Kidney (tissue), 14 donors: ENCODE results near the gene NFKBIB. TPM values are rescaled to one million over a fixed set of nuclear protein-coding genes. Genes with fewer than 3 reads are reported as not detected.
A peak's percentile ranks its signal among the peaks of the same experiment; 100 is the strongest.
"Not testable (repeated sequence)": the region's sequence is repeated elsewhere in the genome, so short reads cannot be mapped to it uniquely, and the experiment has no call there.

Experiments
- DNase-seq, 5 donors: peaks; one replicate each; pipeline ENCODE4 v3.0.0-alpha.2; 2013 to 2020
- FAIRE-seq: peaks from 2 replicates; lab custom pipeline; 2012; peaks lifted over from hg19 to GRCh38; lab: Jason Lieb, UNC
- H3K27ac ChIP-seq, 2 donors: one replicate each; pipeline ENCODE4 v1.7.0; 2013; ENCODE audit warnings: low read depth in 2 of 2, low read length in 2 of 2, inconsistent platforms in 1 of 2
- H3K27me3 ChIP-seq: one replicate; pipeline ENCODE4 v1.7.1; 2013; ENCODE audit warnings: low read length, inconsistent platforms; ENCODE audit not compliant: control insufficient read depth, insufficient read depth
- H3K36me3 ChIP-seq, 3 donors: one replicate each; pipeline versions ENCODE4 v1.7.0 to v1.7.1; 2013; ENCODE audit warnings: low read length in 3 of 3, control low read depth in 1 of 3, inconsistent platforms in 1 of 3; ENCODE audit not compliant: insufficient read depth in 3 of 3, control insufficient read depth in 2 of 3
- H3K4me1 ChIP-seq, 3 donors: one replicate each; pipeline versions ENCODE4 v1.7.0 to v1.7.1; 2013; ENCODE audit warnings: low read length in 3 of 3, inconsistent platforms in 1 of 3, low read depth in 1 of 3; ENCODE audit not compliant: control insufficient read depth in 2 of 3, insufficient read depth in 2 of 3
- H3K4me3 ChIP-seq, 3 donors: one replicate each; pipeline versions ENCODE4 v1.7.0 to v1.8.1; 2013; ENCODE audit warnings: low read length in 3 of 3, control low read depth in 1 of 3, inconsistent platforms in 1 of 3
- H3K9ac ChIP-seq, 3 donors: one replicate each; pipeline versions ENCODE4 v1.7.0 to v1.7.1; 2013; ENCODE audit warnings: low read length in 3 of 3, control low read depth in 1 of 3, inconsistent platforms in 1 of 3
- H3K9me3 ChIP-seq, 3 donors: one replicate each; pipeline versions ENCODE4 v1.7.0 to v1.7.1; 2013; ENCODE audit warnings: low read length in 3 of 3, control low read depth in 1 of 3, inconsistent platforms in 1 of 3; ENCODE audit not compliant: control insufficient read depth in 2 of 3, insufficient read depth in 1 of 3
- CTCF ChIP-seq: IDR thresholded peaks from 3 replicates; pipeline ENCODE4 v1.5.1; 2012; ENCODE audit warnings: mild to moderate bottlenecking, moderate library complexity, borderline replicate concordance; ENCODE audit not compliant: insufficient read depth; ENCODE audit errors: extremely low read depth
- intact Hi-C: fragments of 100-400 bp; cut with DNase I; formaldehyde crosslinking; loops from one replicate; pipeline ENCODE4 v1.11.1; 2022
- polyA plus RNA-seq: library from polyadenylated mRNA; stranded (reverse); fragments of 350-450 nt; fragmentation: Illumina TruSeq; extraction: RNeasy Lipid Tissue Mini Kit (QIAGEN cat#74804); gene quantifications from one replicate; pipeline ENCODE4 v1.2.3, GENCODE V29; 2014; ENCODE audit warnings: low read depth, low replicate concordance; ENCODE audit not compliant: insufficient read depth
- total RNA-seq: library from RNA; stranded (reverse); fragmentation: NEBNext Ultra II Directional; extraction: Animal tissue kit (Norgen Biotek cat#: 25700); gene quantifications from one replicate; pipeline ENCODE4 v1.2.1, GENCODE V29; 2021
- donor health status: control.
- donor health status: control.
- donor health status: control.
- donor health status: control.
- donor health status: control.
- donor health status: DM: yes; HTN: yes; CAD: no.
- donor health status: Normal renal cell carcinoma (clear cell type).

The NFKBIB gene
- total and polyA plus RNA-seq, 2 donors from 2014 or later: 23.2 to 37.6 TPM

GRCh38 chr19:38870612-38871011, 29.2 kb upstream of the NFKBIB start:
- DNase-seq (no peak), FAIRE-seq (no peak)
- Histone ChIP-seq H3K27me3 (no peaks in the 10 kb centered on the region), H3K4me3 (no peak overlapping the region), H3K36me3 (no peaks in the 10 kb centered on the region), H3K9ac (no peak overlapping the region), H3K9me3 (no peaks in the 10 kb centered on the region), H3K27ac (no peak overlapping the region), H3K4me1 (peaks cover 0 to 14% (median 5%) of the 10 kb centered on the region in 3 donors)
- intact Hi-C loops: no loop called here
- no peak for TF ChIP-seq CTCF

GRCh38 chr19:38873400-38873799, 26.4 kb upstream of the NFKBIB start:
- intact Hi-C loops, FAIRE-seq: not testable (repeated sequence)

GRCh38 chr19:38875656-38876395, 23.9 kb upstream of the NFKBIB start:
- Histone ChIP-seq H3K9me3 (no peaks in the 10 kb centered on the region), H3K4me3 (no peak overlapping the region), H3K36me3 (no peaks in the 10 kb centered on the region), H3K4me1 (peaks cover 0 to 4% (median 0%) of the 10 kb centered on the region in 3 donors), H3K9ac (no peak overlapping the region), H3K27me3 (no peaks in the 10 kb centered on the region), H3K27ac (no peak overlapping the region)
- FAIRE-seq: no peak
- peak in 3 of 5 donors; percentile 46 to 65 (median 62) for DNase-seq
- TF ChIP-seq CTCF: no peak
- intact Hi-C loops: no loop called here

More at GRCh38 chr19:38873400-38873799, 26.4 kb upstream of the NFKBIB start:
- DNase-seq, H3K9ac ChIP-seq, H3K27me3 ChIP-seq, H3K36me3 ChIP-seq, H3K9me3 ChIP-seq, H3K4me3 ChIP-seq, H3K27ac ChIP-seq: not testable (repeated sequence)
- peaks cover 0 to 18% (median 5%) of the 10 kb centered on the region in 3 donors for H3K4me1 ChIP-seq

GRCh38 chr19:38877781-38878574, 21.8 kb upstream of the NFKBIB start, which contains the start of gene RINL:
Gene RINL, minus strand, starts transcription at chr19:38878275. Its CDS starts 1,533 bp downstream, at chr19:38876742.
- Histone ChIP-seq H3K27ac (peak within 1 kb of the TSS; percentile 22 to 72), H3K9ac (peak within 1 kb of the TSS in 1 of 3 donors; percentile 19), H3K9me3 (no peaks in the 10 kb centered on the region), H3K36me3 (peaks cover 0 to 5% (median 2%) of the 10 kb centered on the region in 3 donors), H3K4me1 (peaks cover 0 to 4% (median 0%) of the 10 kb centered on the region in 3 donors), H3K27me3 (no peaks in the 10 kb centered on the region), H3K4me3 (no peak within 1 kb of the TSS)
- DNase-seq (peak in 2 of 5 donors; percentile 33 to 38), FAIRE-seq (no peak)
- intact Hi-C loops: no loop called here
- no peak for TF ChIP-seq CTCF
